GM21367 (cell line): ENCODE data around the gene SPATA6L.

Source experiments
- ATAC-seq: cut with Tn5 transposase; IDR thresholded peaks from one replicate; pipeline ENCODE4 v1.9.1; 2021; ENCODE audit not compliant: unreplicated experiment

The SPATA6L gene

DNA sequence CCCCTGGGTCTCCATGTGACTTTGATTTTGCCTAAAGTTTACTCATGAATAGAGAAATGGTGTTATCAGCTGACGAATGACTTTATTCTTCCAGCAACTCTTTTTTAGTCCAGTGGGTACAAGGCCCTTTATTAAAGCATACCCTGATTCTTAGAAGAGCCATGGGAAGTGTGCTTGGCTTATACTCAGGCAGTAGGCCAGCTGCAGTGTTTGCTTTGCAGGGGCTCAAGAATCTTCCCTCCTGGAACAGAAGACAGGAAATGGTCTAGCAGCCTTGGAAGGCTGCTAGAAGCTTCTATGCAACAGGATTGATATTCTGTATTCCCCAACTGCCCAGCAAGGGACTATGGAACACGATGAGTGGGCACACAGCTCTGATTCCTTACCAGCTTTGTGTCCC, 77.6 kb downstream of the SPATA6L start:
- ATAC-seq: no peak

DNA sequence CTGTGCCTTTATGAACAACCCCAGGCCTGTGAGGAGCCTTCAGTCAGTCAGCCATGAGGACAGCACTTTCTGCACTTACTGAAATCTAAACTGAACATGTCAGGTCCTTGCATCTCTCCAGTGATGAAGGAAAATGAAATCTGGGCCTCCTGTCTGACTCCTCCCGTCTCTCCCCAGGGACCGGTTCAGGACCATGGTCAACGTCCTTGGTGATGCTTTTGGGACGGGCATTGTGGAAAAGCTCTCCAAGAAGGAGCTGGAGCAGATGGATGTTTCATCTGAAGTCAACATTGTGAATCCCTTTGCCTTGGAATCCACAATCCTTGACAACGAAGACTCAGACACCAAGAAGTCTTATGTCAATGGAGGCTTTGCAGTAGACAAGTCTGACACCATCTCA, 81.1 kb downstream of the SPATA6L start:
- no peak for ATAC-seq

DNA sequence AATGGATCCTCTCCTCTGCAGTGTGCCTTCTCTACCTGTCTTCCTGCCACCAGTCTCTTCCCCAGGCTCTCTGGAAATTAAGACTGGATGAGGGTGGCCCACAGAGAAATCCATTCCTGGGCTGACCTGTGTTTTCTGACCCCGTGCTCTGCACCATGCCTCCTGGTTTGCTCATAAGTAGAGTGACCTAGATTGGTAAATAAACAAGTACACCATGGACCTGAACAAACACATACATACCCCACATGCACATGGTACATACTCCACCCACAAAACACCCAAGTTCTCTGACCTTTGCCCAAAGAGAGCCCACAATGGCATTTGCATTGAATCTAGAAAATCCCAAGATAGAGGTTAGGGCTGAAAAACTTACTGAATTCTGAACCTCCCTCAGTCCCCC, 81.6 kb downstream of the SPATA6L start:
- ATAC-seq: no peak

DNA sequence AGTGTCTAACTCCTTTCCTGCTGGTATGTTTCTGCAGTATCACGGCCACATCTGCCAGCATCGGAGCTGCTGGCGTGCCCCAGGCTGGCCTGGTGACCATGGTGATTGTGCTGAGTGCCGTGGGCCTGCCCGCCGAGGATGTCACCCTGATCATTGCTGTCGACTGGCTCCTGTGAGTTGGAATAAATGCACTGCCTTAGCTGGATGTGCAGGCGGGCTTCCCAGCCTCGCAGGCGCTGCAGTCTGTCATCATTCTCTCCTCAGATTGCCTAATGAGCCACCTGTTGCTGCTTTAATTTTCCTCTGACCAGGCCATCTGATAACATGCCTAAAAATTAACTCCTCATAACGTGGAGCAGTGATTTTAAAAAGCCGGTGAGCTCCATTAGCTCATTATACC, 83.3 kb downstream of the SPATA6L start:
- no peak for ATAC-seq

DNA sequence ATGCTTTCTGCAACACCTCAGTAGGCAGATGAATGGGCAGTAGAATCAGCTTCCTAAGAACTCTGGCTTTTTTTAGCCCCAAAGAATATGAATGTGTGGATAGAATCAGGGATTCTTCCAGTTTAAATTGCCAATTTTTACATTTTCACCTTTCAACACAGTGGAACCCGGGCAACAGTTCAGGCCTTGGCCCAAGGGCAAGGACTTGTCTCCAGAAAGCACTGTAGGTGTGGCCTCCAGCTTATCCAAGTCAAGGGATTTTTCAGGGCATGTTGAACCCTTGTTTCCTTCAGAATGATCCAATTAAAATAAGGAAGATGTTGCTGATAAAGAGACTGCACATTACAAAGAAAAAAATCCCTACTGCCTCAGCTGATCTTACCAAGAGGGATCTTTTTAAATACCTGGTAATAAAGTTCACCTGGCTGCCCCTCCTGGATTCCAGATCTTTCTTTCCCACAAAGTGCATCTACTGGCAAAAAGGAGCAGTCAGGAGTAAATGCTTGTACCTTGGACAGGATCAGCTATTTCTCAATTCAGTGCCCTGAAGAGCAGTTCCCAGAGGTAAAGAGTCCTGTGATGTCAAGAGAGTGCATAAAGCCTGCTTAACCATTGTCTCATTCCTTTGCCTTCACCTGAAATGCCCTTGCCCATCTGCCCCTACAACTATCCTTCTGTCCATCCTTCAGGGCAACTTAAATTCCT, 84.3 kb downstream of the SPATA6L start:
- no peak for ATAC-seq

DNA sequence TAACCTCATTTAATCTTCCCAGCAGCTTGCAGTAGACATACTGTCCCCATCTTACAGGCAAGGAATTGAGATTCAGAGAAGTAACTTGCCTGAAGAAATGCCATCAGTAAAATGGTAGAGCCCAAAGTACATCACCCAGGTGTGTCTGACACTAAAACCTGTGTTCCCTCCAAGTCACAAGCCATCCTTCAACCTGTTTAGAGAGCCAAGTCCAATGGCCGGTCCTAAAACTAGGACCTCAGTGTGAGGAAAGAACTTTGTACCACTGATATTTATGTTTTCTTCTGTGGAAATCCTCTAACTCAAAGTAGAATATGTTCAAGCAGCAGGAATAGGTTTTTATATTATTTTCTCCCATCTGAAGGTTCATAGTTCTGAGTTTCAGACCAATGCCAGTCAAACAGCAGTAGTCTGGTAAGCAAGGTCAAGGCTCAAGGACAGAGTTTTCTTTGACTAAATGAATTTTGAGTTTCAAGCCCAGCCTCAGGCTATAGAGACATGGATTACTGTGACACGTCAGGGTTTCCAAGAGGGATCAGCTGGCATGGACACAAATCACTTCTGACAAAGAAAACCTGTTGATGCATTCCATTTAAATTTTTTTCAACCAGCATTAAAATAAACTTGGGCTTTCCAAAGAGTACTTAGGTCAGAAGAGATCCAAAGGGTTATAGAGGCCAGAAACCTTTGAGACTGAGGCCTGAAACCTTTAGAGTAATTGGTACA, 85.1 kb downstream of the SPATA6L start:
- no peak for ATAC-seq

DNA sequence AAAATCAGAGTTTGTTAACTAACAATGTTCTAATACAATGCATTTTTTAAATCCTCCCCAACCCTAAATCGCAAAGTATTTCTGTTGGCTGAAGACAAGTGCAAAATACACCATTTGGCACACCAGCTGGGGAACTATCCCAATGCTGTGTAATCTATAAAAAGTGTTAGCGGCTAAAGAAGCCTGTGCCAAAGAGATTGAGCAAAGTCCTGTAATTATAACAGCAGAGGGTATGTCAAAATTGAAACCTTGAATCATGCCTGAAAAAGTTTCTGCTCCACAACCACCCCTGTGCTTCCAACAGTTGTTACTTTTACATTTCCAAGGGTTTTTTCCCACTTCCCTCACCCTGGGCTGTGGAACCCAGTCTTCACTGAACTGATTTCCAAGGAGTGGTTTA, 87.3 kb downstream of the SPATA6L start:
- no peak for ATAC-seq

DNA sequence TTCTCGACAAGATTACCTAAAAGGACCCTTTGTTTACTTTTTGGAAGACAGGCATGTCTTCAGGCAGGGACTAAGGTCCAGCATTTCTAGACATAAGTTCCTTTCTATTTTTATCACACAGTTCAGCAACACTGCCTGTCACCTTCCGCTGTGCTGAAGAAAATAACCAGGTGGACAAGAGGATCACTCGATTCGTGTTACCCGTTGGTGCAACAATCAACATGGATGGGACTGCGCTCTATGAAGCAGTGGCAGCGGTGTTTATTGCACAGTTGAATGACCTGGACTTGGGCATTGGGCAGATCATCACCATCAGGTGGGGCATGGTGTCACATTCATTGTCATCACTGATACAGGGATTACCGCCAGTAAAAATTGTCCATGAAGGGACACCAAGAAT, 89.8 kb downstream of the SPATA6L start:
- ATAC-seq: no peak

DNA sequence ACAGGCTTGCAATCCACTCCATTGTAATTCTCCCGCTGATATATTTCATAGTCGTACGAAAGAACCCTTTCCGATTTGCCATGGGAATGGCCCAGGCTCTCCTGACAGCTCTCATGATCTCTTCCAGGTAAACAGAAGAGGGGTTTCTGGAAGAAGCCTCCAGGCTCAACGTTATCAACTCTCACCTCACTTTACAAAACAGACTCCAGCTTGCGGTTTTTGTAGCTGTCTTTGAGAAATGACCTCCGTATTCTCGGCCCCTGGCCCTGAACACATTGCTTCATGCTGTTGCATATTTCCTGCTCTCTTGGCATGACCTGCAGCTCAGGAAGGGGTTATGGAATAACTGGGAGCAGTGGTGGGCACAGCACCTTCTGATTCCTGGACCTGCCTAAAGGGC, 90.3 kb downstream of the SPATA6L start:
- no peak for ATAC-seq

DNA sequence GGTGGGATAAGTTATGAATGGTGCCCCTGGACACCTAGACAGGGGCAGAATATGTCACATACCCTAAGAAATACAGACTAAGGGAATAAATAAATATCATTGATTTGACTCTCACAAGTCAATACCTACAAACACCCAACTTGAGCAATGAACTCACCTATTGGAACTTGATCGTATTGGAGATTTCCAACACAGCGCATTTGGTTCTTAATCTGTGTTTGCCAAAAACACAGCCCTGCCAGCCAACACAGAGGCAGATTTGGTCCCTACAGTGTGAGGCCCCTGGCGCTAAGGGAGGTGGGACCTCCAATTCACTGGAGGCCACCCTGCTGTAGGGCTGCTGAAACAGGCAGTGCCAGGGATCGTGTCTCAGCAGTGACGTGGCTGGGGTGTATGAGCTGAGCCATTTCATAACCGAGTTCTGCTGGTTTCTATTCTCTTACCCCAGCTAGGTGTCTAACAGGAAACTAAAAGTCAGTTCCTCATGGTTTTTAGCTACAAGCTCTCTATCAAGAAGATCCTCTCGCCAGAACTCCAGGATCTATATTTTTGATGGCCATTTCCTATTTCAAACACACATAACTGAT, 91.5 kb downstream of the SPATA6L start:
- peak; percentile 85 for ATAC-seq

DNA sequence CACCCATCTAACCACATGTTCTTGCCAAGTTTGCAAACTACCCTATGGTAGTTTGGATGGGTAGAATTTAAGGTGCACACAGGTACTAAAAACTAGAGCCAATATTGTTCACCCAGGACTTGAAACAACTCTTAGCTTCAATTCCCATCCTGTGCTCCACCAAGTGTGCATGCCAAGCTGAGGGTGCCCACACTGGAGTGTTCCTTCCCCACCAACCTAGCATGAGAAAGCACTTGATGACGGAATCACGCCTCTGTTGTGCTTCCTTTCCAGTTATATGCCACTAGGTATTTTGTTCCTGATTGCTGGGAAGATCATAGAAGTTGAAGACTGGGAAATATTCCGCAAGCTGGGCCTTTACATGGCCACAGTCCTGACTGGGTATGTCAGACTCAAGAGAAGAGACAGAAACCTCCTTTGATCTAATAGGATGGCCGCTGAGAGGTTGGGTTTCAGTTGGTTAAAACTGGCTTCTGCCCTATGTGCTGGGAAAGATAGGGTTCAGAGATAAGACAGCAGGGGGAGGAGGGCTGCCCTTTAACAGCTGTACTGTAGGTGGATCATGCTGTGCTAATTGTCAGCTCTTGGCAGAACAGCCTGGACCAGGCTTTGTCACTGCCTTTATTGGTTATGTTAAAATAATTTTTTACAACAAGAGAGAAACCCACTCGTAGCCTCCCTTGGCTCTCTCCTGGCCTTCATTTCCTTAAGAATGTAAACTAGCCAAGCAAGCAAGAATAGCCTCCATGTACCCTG, 92.5 kb downstream of the SPATA6L start:
- ATAC-seq: no peak

DNA sequence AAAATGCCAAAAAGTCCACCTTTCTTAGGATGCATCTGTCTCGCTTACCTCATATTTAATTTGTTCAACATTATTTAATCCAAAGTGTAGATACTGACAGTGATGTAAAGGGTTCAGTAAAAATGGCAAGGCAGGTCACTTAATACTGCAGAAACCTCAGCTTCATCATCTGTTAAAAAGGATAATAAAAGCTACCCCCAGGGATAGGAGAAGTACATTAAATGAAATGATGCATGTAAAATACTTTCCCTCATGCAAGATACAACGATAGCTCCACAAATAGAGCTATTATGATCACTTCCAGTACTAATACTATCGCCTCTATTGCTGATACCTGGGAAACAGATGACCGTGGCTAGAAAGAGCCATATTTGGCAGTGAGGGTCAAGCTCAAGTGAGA, 93.1 kb downstream of the SPATA6L start:
- no peak for ATAC-seq

DNA sequence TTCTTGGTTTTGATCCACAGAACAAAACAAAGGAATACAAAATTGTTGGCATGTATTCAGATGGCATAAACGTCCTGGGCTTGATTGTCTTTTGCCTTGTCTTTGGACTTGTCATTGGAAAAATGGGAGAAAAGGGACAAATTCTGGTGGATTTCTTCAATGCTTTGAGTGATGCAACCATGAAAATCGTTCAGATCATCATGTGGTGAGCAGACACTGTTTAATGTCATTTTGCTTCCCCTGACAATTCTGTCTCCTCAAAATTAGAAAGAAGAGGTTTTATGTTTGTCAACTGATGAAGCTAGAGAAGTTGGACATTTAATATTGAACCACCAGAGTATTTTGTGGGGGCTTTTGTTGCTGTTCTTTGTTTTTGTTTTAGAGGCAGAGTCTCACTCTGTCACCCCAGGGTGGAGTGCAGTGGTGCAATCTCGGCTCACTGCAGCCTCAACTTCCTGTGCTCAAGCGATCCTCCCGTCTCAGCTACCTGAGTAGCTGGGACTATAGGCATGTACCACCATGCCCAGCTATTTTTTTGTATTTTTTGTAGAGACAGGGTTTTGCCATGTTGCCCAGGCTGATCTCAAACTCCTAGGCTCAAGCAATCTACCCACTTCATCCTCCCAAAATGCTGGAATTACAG, 94.0 kb downstream of the SPATA6L start:
- no peak for ATAC-seq

DNA sequence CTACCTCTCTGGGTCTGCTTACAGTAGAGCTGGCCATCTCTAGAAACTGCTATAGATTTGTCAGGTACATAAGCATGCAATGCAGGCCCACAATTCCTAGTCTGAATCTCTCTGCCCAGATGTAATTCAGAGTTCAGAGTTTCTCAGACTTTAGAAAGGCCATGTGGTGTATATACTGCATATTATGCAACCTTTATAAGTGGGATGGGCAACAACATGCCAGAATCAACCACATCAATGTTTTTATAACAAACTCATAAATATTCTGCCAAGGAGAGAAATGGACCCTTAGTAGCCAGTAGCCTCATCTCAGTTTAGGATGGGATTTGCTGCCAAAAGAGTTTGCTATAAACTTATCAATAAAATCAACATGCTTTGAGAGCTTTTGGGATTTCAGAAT, 97.2 kb downstream of the SPATA6L start:
- ATAC-seq: no peak

DNA sequence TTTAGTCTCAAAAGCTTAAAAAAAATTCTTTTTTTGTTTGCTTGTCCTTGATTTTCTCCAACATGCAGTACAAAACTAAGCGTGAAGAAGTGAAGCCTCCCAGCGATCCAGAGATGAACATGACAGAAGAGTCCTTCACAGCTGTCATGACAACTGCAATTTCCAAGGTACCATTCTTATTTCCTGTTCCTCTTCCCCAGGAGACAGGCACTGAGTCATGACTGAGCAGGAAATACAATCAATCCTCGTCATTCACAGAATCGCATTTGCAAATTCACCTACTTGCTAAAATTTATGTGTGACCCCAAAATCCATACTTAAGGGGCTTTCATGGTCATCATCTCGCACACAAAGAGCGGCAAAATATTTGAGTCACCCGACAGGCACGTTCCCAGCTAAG, 98.7 kb downstream of the SPATA6L start:
- no peak for ATAC-seq

DNA sequence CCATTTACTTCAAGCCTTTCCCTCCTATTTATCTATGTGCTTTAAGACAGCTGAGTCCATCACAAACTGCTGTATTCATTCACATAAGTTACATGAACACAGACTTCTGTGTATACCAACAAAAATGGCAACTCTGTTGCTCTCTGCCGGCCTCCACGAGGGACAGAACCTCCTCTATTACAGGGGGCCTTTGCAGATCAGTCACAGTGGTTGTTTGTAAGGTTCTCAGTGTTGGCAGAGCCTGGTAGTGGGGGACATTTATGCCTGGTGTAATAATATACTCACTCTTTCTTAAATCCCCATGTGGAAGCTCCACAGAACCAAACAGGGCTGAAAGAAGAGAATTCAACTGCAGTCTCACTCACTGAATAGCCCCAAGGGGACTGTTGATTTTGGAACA, 99.5 kb downstream of the SPATA6L start:
- ATAC-seq: no peak

DNA sequence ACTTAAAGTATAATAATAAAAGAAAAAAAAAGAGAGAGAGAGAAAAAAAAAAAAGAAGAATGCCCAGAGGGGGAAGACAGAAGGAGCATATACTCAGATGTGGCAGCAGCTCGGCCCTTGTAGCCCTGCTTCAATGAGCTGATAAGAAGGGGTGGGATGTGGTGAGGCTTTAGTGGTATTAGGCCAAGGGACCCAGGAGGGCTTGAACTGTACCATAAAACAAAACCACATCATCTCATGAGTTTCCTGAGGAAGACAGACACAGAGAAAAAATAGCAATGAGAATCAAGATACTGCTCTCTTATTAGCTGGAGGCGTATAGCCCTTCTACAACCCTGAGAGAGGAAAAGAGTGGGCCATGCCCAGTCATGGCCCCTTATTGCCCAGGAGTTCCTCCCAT, 103.2 kb downstream of the SPATA6L start:
- ATAC-seq: no peak

DNA sequence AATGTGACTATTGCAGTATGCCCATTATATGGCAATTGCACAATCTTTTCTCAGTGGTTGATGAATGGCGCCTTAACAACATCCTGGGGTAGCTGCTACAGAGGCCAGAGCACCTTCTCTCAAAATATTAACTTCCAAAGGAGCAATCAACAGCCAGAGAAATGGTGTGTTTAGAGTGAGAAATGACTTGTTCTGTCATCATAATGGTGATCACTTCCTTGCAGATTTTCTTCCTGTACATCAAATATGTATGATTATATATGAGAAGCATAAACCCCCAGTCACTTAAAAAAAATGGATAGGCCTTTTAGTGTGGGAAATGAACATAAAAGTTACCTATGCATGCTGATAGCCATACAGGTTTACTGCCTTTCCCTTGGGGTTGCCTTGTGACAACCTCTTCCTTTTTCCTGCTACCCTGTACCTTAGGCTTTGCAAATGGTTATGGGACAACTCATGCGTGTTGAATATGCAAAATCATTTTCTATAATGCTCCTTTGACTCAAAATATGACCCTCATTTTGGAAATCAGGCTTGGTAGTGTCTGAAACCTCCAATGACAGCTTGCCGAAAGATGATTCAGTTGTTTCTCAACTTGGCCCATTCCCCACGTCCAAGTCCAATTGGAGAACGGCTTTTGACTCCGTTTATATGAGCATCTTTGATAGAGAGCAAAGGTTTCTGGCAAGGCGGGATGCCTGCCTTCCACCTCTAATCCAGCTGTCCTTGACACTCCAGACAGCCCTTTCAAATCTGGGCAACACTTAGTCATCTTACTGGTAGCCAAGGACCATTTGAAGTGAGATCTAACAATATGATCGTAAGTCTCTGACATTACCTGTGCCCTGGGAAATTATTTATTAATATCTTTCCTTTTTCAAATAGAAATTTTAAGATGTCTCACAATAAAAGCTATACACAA, 106.8 kb downstream of the SPATA6L start:
- ATAC-seq: peak; percentile 80

DNA sequence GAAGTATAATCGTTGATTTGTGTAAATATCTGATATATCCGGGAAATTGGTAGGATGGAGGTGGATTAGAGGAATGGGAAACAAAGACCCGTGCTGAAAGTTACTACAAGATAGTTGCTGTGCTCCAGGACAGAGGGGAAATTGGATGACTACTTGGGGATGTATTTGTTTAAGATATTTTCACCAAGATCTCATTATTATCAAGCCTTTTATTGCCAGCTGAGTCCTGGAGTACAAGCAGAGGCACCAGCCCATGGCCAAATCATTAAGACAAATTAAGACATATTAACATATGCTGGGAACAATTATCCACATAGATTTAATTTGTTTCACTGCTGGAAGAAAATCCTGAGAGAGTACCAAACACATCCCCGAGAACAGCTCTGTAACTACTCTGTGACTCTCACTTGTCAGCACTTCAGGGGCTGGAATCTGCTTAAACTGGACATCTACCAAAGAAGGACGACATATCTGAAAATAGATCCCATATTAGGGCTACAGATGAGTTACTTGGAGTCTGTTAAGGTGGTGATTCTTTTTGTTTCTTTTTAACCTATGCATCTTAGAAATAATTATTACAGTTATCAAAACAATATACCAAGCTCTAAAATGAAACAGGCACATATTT, 107.8 kb downstream of the SPATA6L start:
- ATAC-seq: no peak

DNA sequence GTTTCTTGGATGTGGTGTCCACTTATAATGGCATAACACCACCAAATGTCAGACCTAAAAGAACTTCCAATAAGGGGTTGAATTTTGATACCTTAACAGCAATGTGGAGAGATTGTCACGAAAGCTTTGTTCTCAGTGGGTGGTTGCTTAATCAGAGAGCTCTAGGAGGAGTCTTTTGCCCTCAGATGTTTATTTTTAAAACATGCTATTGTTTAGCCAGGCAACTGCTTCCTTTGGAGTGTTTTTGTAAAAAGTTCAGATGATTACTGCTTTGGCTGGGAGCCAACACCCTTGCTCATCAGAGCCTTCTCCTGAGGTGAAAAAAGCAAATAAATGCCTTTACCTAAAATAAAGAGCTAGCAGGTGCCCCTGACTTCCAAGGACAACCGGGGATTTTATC, 111.0 kb downstream of the SPATA6L start:
- no peak for ATAC-seq
